ENCODE data around the gene SLC35E1. TPM values are rescaled to one million over a fixed set of nuclear protein-coding genes. Genes with fewer than 3 reads are reported as not detected.

Gene SLC35E1
- total RNA-seq, 1 donor from 2014 or later: 63.1 TPM

DNA sequence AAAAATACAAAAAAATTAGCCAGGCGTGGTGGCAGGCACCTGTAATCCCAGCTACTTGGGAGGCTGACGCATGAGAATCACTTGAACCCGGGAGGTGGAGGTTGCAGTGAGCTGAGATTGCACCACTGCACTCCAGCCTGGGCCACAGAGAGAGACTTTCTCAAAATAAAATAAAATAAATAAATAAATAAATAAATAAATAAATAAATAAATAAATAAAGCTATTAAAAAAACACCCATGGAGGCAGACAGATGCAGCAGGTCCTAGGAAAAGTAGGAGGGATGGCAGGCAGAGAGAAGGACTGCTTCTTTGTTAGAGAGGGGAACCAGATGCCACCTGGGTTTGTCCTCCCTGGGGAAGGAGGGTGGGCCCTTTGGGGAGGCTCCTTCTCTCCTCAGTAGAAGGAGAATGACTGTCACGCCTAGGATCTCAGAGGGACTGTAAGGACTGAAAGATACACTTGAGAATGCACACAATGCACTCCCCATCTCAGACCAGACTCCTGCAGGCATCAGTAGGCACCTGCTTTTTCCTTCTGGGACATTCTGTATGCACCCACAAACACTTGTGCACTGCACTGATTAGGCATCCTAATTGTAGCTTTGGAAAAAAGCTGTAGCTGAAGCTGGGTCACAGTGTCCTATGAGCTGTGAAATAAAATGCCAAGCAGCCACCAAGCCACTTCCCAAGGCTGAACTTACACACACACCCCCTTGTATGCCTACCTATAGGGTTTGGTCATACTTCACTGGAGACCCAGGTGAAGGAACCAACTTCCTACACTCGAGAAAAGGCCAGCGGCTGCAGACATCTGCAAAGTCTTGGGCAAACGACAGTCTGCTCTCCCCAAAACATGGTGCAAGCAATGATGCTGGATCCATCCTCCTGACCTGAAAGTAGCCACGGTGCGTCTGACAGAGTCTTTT, 18.9 kb upstream of the SLC35E1 start:
- Mint-ChIP-seq H3K27me3 (ENCODE audit: low read depth, unreplicated experiment) (no peaks in the 10 kb centered on the region), H3K4me1 (ENCODE audit: low read depth, unreplicated experiment) (peaks cover 58% of the 10 kb centered on the region), H3K36me3 (ENCODE audit: low read depth, unreplicated experiment) (peaks cover 16% of the 10 kb centered on the region), H3K9me3 (ENCODE audit: unreplicated experiment) (no peaks in the 10 kb centered on the region), H3K27ac (ENCODE audit: unreplicated experiment) (no peak overlapping the region), H3K4me3 (ENCODE audit: unreplicated experiment) (no peak overlapping the region)
- DNase-seq (ENCODE audit: low read depth) (no peak), FAIRE-seq (no peak)
- H3K4me2 ChIP-seq (ENCODE audit: low read length): no peak overlapping the region
- H3K9me3 ChIP-seq (ENCODE audit: insufficient read depth, low read depth, low read length): no peaks in the 10 kb centered on the region
- H3K36me3 ChIP-seq (ENCODE audit: insufficient read depth, low read length): no peaks in the 10 kb centered on the region
- H3K4me1 ChIP-seq (ENCODE audit: insufficient read depth, low read length): peaks cover 35% of the 10 kb centered on the region
- no peaks in the 10 kb centered on the region for H3K27me3 ChIP-seq (ENCODE audit: insufficient read depth, low read length)
- no peak overlapping the region for H2AFZ ChIP-seq (ENCODE audit: low read depth, low read length)
- H4K20me1 ChIP-seq (ENCODE audit: insufficient read depth, low read length): peaks cover 98% of the 10 kb centered on the region
- H3K4me3 ChIP-seq (ENCODE audit: insufficient read depth, low read depth, low read length): no peak overlapping the region
- H3K9ac ChIP-seq (ENCODE audit: low read length): no peak overlapping the region
- no peak overlapping the region for H3K27ac ChIP-seq (ENCODE audit: low read depth, low read length)
- peaks cover 98% of the 10 kb centered on the region for H3K79me2 ChIP-seq (ENCODE audit: insufficient read depth, low read length)
- no peak for TF ChIP-seq EZH2 (IDR thresholded peaks at IDR 0.05; ENCODE audit: insufficient read depth, low read length)
- TF ChIP-seq, protein P1, sequence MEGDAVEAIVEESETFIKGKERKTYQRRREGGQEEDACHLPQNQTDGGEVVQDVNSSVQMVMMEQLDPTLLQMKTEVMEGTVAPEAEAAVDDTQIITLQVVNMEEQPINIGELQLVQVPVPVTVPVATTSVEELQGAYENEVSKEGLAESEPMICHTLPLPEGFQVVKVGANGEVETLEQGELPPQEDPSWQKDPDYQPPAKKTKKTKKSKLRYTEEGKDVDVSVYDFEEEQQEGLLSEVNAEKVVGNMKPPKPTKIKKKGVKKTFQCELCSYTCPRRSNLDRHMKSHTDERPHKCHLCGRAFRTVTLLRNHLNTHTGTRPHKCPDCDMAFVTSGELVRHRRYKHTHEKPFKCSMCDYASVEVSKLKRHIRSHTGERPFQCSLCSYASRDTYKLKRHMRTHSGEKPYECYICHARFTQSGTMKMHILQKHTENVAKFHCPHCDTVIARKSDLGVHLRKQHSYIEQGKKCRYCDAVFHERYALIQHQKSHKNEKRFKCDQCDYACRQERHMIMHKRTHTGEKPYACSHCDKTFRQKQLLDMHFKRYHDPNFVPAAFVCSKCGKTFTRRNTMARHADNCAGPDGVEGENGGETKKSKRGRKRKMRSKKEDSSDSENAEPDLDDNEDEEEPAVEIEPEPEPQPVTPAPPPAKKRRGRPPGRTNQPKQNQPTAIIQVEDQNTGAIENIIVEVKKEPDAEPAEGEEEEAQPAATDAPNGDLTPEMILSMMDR (IDR thresholded peaks at IDR 0.05; ENCODE audit: insufficient read depth, low read depth, low read length): no peak

DNA sequence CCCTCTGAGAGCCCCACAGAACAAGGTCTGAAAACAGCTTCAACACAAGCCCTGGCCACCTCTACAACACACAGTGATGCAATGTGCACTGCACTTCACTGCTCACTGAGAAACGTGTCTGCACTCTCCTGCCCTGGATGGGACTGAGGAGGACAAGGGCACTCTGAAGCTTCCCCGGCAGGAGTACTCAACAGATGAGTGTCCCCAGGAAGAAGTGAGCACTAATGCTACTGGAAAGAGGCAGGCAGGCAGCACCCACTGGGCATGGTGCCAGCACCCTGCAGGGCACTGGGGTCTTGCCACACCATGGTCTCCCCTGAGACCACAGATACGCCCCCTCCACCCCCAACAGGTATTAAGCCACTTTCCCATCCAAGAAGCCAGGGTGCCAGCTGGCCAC, 17.7 kb upstream of the SLC35E1 start:
- no peaks in the 10 kb centered on the region for H3K36me3 ChIP-seq (ENCODE audit: insufficient read depth, low read length)
- no peak for FAIRE-seq
- Mint-ChIP-seq H3K4me3 (ENCODE audit: unreplicated experiment) (no peak overlapping the region), H3K27ac (ENCODE audit: unreplicated experiment) (no peak overlapping the region), H3K27me3 (ENCODE audit: low read depth, unreplicated experiment) (no peaks in the 10 kb centered on the region), H3K36me3 (ENCODE audit: low read depth, unreplicated experiment) (peaks cover 12% of the 10 kb centered on the region), H3K9me3 (ENCODE audit: unreplicated experiment) (no peaks in the 10 kb centered on the region), H3K4me1 (ENCODE audit: low read depth, unreplicated experiment) (peaks cover 62% of the 10 kb centered on the region)
- H3K4me1 ChIP-seq (ENCODE audit: insufficient read depth, low read length): peaks cover 42% of the 10 kb centered on the region
- H3K9ac ChIP-seq (ENCODE audit: low read length): no peak overlapping the region
- no peaks in the 10 kb centered on the region for H3K27me3 ChIP-seq (ENCODE audit: insufficient read depth, low read length)
- no peak for TF ChIP-seq EZH2 (IDR thresholded peaks at IDR 0.05; ENCODE audit: insufficient read depth, low read length)
- TF ChIP-seq, protein P1 (IDR thresholded peaks at IDR 0.05; ENCODE audit: insufficient read depth, low read depth, low read length): no peak
- no peak overlapping the region for H3K4me2 ChIP-seq (ENCODE audit: low read length)
- no peak for DNase-seq (ENCODE audit: low read depth)
- no peak overlapping the region for H2AFZ ChIP-seq (ENCODE audit: low read depth, low read length)
- no peaks in the 10 kb centered on the region for H3K9me3 ChIP-seq (ENCODE audit: insufficient read depth, low read depth, low read length)
- peaks cover 98% of the 10 kb centered on the region for H3K79me2 ChIP-seq (ENCODE audit: insufficient read depth, low read length)
- H3K4me3 ChIP-seq (ENCODE audit: insufficient read depth, low read depth, low read length): no peak overlapping the region
- no peak overlapping the region for H3K27ac ChIP-seq (ENCODE audit: low read depth, low read length)
- peaks cover 98% of the 10 kb centered on the region for H4K20me1 ChIP-seq (ENCODE audit: insufficient read depth, low read length)

Measured in astrocyte (in vitro differentiated cells and primary cell).